HG03108 (cell line): ENCODE measurements around the gene NDOR1.
"Not testable (repeated sequence)": the region's sequence is repeated elsewhere in the genome, so short reads cannot be mapped to it uniquely, and the experiment has no call there.

Experiments used
- ATAC-seq: cut with Tn5 transposase; IDR thresholded peaks from one replicate; pipeline ENCODE4 v1.9.1; 2021; ENCODE audit warnings: moderate library complexity; ENCODE audit not compliant: unreplicated experiment

Gene NDOR1

DNA sequence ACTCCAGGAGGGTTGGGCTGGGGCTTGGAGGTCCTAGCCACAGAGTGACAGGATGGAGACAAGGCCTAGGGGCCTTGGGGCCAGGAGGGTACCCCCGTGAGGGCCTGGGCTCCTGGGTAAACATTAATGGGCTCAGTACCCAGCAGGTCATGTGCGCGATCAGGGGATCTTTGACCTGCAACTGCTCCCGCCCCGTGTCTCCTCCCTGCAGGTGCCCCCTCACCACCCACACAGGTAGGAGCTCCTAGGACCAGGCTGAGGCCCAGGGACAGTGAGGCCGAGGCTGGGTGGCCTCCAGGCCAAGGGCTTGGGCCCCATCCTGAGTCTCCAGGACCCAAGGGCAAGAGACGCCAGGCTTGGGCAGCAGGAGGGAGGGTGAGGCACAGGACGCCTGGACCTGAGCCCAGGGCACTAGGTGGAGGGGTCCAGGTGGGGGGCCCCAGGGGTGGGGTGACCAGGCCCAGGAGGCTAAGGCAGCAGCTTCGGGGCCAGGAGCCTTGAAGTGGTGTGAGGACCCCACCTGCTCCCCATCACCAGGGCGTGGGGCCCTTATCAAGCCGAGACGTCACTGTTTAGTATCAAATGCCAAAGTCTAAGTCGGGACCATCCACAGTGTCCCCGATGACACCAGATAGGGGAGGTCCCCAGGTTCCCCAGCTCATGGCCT, 25.3 kb downstream of the NDOR1 start, which contains the start of gene SLC34A3:
TSS of gene SLC34A3 (plus strand) at position 197 of the 667 bp plus-strand sequence. CDS start 802 bp downstream, outside the sequence.
- no peak for ATAC-seq

DNA sequence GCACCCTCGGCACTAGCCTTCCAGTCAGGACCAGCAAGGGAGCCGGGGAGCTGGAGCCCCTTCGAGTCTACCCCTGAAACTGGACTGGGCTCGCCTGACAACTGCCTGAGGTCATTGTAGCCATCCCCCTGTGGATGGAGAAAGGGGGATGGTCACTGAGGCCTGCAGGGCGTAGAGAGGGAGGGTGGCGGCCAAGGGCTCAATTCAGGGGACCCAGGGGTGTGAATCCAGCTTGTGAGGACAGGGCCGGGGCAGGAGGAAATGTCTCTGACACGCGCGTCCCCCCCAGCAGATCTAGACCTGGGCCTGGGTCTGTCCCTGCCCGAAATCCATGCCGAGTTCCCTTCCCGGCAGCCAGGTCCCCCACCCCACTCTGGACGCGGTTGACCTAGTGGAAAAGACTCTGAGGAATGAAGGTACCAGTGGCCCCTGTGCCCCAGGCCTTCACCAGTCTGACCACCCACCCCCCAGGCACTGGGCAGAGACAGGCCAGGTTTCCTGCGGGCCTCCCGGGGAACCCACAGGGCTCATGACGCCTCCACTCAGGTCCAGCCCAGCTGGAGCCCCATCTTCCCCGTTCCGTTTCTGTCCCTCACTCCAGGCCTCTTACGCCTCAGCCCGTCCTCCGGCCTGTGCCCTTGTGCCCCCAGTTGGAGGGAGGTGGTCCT, 26.0 kb downstream of the NDOR1 start:
- no peak for ATAC-seq

DNA sequence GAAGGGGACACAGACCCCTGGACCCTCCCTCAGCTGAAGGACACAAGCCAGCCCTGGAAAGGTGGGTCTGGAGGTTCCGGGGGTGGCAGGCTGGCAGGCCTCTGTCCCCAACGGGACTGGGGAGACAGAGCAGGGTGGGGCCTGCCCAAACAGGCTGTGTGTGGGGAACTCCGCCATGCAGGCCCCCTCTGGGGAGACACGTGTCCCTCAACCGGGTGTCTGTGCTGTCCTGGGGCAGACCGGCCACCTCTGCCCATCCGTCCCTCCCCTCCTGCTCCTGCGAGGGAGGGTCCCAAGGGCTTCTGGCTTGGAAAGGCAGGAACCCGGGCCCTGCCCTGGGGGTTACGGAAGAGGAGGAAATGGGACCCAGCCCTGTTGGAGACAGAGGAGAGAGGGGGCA, 26.6 kb downstream of the NDOR1 start:
- no peak for ATAC-seq

DNA sequence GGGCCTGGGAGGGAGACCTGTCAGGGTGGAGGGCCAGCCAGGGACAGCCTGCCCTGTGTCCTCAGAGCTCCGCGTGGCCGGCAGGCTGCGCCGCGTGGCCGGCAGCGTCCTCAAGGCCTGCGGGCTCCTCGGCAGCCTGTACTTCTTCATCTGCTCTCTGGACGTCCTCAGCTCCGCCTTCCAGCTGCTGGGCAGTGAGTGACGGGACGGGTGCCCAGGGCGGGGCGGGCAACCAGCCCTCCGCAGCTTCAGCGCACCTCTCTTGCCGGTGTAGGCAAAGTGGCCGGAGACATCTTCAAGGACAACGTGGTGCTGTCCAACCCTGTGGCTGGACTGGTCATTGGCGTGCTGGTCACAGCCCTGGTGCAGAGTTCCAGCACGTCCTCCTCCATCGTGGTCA, 27.0 kb downstream of the NDOR1 start:
- ATAC-seq: no peak

DNA sequence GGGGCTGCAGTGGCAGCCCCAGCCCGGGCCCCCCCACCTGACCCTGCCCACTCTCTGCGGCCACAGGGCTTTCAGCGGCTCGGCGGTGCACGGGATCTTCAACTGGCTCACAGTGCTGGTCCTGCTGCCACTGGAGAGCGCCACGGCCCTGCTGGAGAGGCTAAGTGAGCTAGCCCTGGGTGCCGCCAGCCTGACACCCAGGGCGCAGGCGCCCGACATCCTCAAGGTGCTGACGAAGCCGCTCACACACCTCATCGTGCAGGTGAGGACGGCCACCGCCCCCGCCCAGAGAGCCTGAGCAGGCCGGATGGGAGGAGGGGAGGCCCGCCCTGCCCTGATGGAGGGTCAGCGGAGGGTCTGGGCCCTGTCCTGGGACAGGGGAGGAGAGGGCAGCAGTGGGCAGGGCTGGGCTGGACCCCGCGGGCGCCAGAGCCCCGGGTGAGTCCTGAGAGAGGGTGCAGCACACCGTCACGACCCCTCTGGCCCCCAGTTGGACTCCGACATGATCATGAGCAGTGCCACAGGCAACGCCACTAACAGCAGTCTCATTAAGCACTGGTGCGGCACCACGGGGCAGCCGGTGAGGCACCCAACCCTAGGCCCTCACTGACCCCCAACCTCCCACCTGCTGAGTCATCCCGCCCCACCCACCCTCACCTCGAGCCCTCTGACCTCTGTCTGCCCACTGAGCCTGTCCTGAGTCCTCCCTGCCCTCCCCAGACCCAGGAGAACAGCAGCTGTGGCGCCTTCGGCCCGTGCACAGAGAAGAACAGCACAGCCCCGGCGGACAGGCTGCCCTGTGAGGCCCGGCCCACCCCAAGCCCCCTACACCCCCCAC, 27.9 kb downstream of the NDOR1 start:
- ATAC-seq: no peak

DNA sequence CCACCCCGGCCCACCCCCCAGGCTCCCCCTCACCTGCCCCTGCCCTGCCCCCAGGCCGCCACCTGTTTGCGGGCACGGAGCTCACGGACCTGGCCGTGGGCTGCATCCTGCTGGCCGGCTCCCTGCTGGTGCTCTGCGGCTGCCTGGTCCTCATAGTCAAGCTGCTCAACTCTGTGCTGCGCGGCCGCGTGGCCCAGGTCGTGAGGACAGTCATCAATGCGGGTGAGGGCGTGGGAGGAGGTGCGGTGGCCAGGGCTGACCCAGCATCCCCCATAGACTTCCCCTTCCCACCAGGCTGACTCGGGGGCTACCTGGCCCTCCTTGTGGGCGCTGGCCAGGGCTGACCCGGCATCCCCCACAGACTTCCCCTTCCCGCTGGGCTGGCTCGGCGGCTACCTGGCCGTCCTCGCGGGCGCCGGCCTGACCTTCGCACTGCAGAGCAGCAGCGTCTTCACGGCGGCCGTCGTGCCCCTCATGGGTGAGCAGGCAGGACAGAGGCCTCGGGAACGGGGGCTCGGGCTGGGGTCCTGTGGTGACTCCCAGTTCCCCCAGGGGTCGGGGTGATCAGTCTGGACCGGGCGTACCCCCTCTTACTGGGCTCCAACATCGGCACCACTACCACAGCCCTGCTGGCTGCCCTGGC, 28.7 kb downstream of the NDOR1 start:
- ATAC-seq: no peak

DNA sequence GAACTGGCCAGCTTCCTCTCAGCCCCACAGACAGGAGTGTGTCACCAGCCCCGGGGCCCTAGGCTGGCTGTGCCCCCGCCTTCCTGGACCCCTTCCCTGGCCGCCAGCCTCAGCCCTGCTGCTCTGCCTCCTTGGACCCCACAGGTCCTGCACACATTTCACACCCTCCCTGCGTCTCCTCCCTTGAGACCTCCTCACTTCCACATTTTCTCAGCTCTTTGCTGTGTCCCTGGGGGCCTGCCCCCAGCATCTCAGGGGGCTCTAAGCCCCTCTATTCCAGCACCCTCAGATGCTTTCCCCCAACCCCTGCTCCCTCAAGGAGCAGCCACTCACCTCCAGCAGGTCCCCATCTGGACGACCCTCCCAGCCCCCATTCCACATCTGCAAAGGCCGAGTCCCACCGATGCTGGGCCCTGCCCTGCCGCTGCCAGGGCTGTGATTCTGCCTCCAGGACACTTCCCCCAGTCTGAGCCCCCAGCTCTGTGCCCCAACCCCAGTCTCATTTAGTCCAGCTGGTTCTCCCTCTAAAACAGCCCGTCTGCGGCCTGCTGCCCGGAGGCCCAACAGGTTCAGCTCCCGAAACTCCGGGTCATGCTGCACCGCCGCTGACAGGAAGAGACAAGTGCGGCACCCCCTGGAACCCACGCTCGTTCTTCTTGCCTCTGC, 29.4 kb downstream of the NDOR1 start:
- ATAC-seq: no peak

DNA sequence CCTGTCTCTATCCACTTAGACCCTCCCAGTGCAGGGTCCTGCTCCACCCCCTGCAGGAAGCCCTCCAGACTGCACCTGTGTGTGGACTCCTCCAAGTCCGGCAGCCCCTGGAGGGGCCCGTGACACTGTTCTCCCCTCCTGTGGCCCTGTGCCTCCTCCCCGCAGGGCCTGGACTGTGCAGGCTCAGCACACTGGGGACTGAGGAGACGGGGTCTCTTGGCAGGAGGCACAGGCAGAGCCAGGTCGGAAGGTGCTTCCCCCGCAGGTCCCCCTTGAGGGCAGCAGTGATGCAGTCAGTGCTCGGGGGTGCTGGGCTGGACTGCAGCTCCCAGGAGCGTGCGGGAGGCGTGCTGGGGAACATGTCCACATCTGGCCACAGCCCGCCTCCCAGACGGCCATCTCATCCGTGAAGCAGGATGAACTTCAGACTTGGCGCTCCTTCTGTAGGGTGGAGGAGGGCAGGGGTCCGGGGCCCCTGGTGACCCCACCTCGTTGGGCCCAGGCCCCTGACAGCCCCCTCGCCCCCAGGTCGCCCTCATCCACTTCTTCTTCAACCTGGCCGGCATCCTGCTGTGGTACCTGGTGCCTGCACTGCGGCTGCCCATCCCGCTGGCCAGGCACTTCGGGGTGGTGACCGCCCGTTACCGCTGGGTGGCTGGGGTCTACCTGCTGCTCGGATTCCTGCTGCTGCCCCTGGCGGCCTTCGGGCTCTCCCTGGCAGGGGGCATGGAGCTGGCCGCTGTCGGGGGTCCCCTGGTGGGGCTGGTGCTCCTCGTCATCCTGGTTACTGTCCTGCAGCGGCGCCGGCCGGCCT, 30.1 kb downstream of the NDOR1 start:
- ATAC-seq: no peak

DNA sequence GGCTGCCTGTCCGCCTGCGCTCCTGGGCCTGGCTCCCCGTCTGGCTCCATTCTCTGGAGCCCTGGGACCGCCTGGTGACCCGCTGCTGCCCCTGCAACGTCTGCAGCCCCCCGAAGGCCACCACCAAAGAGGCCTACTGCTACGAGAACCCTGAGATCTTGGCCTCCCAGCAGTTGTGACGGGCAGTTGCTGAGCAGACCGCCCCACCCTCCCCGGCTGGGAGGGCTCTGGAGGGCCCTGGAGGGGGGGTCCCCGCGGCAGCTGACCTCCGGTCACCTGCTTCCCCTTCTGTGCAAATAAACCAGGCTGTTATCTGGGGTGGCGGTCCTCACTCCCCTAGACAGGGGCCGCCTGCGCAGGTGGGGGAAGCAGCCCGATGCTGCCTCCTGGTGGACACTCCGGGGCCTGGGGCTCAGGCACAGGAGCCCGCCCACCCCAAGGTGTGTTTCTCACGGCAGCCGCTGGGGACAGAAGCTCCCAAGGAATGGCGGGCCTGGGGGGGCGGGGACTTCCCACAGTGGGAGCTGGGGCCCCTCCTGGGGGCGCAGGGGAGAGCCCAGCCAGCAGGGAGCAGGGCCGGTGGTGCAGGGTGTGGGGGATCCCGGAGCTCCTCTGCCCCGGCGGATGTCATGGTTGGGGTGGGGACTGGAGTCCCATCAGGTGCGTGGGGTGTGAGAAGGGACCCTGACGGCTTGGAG, 30.9 kb downstream of the NDOR1 start:
- no peak for ATAC-seq

DNA sequence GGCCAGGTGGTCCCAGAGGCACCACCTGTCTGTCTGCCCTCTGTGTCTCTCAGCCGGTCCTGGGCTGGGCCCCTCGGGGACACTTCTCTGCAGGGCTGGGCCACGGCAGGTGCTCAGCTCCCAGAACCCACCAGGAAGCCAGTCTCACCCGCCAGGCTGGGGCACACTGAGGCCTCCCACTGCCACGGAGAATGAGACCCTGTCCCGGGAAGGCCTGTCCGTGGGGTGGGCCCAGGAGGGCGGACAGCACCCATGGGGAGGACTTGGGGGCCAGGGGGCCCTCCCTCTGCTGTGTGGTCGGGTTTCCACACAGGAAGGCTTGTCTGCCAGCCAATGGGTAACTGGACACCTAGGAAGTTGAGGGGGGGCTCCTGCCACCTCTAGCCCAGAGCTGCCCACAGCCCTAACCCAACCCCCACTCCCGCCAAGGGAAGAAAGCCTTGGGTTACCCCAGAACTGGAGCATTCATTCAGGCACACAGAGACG, 31.5 kb downstream of the NDOR1 start:
- ATAC-seq: no peak

DNA sequence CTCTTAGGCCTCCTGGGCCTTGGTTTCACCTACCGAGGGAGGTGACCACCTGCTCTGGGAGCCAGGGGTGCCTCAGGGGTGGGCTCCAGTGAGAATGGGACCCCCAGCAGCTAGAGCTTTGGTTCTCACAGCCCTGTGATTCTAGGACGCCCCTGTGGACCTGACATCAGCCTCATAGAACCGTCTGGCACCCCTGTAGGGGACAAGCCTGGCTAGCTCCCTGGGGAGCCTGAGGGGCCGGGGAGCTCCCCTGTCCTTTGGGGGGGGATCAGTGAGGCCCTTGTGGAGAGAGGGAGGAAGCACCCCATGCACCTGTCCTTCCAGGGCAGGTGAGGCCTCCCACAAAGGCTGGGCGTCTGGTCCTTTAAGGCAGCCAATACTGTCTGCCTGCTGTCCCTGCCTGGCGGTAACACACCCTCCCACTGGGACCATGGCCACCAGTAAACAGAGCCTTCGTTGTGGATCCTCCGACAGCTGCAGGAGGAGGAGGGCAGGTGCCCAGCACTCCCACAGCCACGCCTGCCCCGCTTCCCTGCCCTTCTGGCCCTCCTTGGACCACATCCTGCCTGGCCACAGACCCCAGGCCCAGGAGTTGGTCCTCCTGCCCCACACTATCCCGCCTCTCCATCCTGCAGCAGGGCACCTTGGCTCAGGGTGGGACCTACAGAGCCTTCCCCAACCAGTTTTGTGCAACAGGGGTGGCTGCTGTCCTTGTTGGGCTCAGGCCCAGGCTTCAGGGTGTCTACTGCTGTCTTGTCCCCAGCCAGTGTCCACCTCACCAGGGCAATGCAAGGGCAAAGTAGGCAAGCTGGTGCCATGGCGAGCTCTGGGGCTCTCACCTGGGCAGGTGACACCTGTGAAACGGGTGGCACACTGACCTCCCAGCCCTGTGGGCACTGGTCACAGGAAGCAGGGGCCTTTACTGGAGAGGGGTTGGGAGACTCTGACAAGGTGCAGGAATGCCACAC, 32.5 kb downstream of the NDOR1 start:
- ATAC-seq: no peak

DNA sequence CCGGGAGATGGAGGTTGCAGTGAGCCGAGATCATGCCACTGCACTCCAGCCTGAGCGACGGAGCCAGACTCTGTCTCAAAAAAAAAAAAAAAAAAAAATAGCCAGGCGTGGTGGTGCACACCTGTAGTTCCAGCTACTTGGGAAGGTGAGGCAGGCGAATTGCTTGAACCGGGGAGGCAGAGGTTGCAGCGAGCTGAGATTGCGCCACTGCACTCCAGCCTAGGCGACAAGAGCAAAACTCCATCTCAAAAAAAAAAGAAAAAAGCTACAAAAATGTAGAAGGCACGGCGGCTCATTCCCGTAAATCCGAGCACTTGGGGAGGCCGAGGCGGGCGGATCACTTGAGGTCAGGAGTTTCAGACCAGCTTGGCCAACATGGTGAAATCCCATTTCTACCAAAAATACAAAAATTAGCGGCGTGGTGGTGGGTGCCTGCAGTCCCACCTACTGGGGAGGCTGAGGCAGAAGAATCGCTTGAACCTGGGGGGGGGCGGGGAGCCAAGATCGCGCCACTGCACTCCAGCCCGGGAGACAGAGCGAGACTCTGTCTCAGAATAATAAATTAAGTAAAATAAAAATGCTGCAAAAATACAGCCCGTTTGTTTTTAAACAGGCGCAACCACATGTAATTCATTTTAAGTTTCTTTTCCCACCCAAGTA, 34.2 kb downstream of the NDOR1 start:
- not testable (repeated sequence) for ATAC-seq

DNA sequence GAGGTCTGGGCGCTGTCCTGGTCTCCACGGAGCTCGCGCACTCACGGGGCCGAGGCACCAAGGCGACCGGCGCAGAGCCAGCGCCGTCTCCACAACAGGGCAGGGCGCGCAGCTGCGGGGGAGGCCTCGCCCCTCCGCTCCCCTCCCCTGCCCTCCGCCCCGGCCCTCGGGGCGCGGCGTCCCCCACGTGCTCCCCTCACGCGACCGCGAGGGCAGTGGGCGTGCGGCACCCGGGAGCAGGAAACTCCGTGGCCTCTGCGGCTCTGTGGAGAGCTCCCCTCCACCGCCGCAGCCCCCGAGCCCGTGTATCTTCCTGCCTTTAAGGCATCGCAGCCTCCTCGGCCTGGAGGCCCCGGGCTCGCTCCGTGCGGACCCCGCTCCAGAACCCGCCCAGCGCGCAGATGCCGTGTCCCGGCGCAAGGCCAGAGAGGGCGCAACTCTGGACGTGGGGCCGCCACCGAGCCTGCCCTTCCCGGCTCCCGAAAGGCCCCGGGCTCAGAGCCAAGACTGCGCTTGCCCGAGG, 34.9 kb downstream of the NDOR1 start:
- ATAC-seq: peak; percentile 10

DNA sequence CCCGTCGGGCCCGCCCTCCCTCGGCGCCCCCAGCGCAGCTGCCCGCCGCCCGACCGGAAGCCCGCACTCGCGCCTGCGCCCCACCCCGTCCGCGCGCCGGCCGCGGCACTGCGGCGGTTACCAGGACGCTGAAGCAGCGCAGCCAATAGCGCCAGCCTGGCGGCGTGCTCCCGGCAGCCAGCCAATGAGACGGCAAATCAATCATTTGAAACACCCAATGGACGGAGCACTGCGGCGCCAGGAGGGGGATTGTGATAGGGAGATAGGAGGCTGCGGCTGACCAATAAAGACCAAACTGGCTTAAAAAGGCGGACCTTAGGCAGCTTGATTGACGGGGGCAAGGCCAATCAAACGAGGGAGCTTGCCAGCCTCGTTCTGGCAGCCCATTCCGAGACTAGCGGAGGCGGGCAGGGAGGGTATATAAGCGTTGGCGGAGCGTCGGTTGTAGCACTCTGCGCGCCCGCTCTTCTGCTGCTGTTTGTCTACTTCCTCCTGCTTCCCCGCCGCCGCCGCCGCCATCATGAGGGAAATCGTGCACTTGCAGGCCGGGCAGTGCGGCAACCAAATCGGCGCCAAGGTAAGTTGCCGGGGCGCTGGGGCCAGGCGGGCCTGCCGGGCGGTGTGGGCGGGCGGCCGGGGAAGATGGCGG, 35.5 kb downstream of the NDOR1 start, which contains the start of gene TUBB4B:
TSS of gene TUBB4B (plus strand) at position 447 of the 649 bp plus-strand sequence. CDS start at position 521, 74 bp downstream.
- ATAC-seq: peak; percentile 69

DNA sequence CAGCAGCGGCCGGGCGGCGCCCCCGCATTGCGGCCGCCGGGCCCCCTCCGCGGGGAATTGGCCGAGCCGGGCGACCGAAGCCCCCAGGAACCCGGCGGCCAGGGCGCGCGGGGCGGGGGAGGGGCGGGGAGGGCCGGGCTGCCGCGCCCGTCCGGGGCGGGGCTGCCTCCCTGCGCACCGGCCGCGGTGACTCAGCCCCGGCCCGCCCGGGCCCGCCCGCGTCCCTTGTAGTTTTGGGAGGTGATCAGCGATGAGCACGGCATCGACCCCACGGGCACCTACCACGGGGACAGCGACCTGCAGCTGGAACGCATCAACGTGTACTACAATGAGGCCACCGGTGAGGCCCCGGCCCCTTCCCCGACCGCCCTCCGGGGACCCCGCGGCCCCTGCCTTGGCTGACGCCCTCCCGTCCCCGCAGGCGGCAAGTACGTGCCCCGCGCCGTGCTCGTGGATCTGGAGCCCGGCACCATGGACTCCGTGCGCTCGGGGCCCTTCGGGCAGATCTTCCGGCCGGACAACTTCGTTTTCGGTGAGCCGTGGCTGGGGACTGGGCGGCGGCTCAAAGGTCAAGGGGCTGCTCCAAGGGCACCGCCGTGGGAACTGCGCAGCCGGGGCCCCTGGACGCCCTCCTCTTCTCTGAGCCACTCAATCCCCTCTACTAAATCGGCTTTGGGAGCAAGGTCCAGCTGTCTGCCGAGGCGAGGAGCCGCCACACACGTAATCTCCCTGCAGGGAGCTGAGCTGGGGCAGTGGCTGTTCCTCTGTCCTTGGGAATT, 36.2 kb downstream of the NDOR1 start:
- peak; percentile 2 for ATAC-seq
